GM23248 (cell line): ENCODE data around the gene LCE4A. TPM values are rescaled to one million over a fixed set of nuclear protein-coding genes. Genes with fewer than 3 reads are reported as not detected.

ENCODE experiments used
- DNase-seq: peaks from one replicate; pipeline ENCODE4 v3.0.0-alpha.2; 2015
- H2AFZ ChIP-seq: fragments of 200-600 bp; sonication (generic); 2 replicates; pipeline ENCODE4 v1.6.1; 2016; ENCODE audit warnings: antibody characterized with exemption
- H3F3A ChIP-seq: fragments of 200-600 bp; sonication (generic); 2 replicates; pipeline ENCODE4 v1.6.1; 2016; ENCODE audit warnings: mild to moderate bottlenecking, antibody characterized with exemption, mixed run types; ENCODE audit not compliant: insufficient read depth
- H3K27ac ChIP-seq: fragments of 200-600 bp; sonication (generic); 2 replicates; pipeline ENCODE4 v1.5.1; 2016; ENCODE audit warnings: mild to moderate bottlenecking
- H3K27me3 ChIP-seq: fragments of 200-600 bp; sonication (generic); replicated peaks from 2 replicates; pipeline ENCODE4 v1.6.1; 2016; ENCODE audit warnings: mild to moderate bottlenecking; ENCODE audit not compliant: insufficient read depth
- H3K36me3 ChIP-seq: fragments of 200-600 bp; sonication (generic); 2 replicates; pipeline ENCODE4 v1.6.1; 2016; ENCODE audit warnings: low read depth, mild to moderate bottlenecking
- H3K4me1 ChIP-seq: fragments of 200-600 bp; sonication (generic); 2 replicates; pipeline ENCODE4 v1.6.1; 2016; ENCODE audit warnings: mild to moderate bottlenecking; ENCODE audit not compliant: insufficient read depth
- H3K4me2 ChIP-seq: fragments of 200-600 bp; sonication (generic); one replicate; pipeline ENCODE4 v1.6.1; 2016; ENCODE audit warnings: mild to moderate bottlenecking; ENCODE audit not compliant: unreplicated experiment
- H3K4me3 ChIP-seq: fragments of 200-600 bp; sonication (generic); 2 replicates; pipeline ENCODE4 v1.5.1; 2016; ENCODE audit warnings: mild to moderate bottlenecking
- H3K79me2 ChIP-seq: fragments of 200-600 bp; sonication (generic); 2 replicates; pipeline ENCODE4 v1.6.1; 2016; ENCODE audit warnings: mild to moderate bottlenecking; ENCODE audit not compliant: insufficient read depth
- H3K9ac ChIP-seq: fragments of 200-600 bp; sonication (generic); 2 replicates; pipeline ENCODE4 v1.6.1; 2016; ENCODE audit warnings: mild to moderate bottlenecking
- H3K9me2 ChIP-seq: fragments of 200-600 bp; sonication (generic); 2 replicates; pipeline ENCODE4 v1.6.1; 2016; ENCODE audit warnings: mixed run types, mild to moderate bottlenecking, moderate library complexity; ENCODE audit not compliant: insufficient read depth
- H3K9me3 ChIP-seq: fragments of 200-600 bp; sonication (generic); one replicate; pipeline ENCODE4 v1.6.1; 2017; ENCODE audit warnings: low read depth
- H4K20me1 ChIP-seq: fragments of 200-600 bp; sonication (generic); 2 replicates; pipeline ENCODE4 v1.6.0; 2016; ENCODE audit not compliant: insufficient read depth
- EZH2 ChIP-seq: fragments of 200-600 bp; sonication (generic); IDR thresholded peaks from 2 replicates; pipeline ENCODE4 v1.6.1; 2018; ENCODE audit warnings: antibody characterized with exemption, mild to moderate bottlenecking; ENCODE audit not compliant: insufficient read depth, poor library complexity, severe bottlenecking
- EZH2phosphoT487 ChIP-seq: fragments of 200-600 bp; sonication (generic); IDR thresholded peaks from 2 replicates; pipeline ENCODE4 v1.6.1; 2018; ENCODE audit warnings: antibody characterized with exemption, moderate library complexity, mild to moderate bottlenecking, low read depth; ENCODE audit not compliant: insufficient read depth
- WGBS, 2 experiments: methylation state at CpG; one replicate each; pipeline ENCODE4 v1.1.6; 2015 to 2017; ENCODE audit warnings: low lambda C conversion rate in 2 of 2, low coverage in 1 of 2; ENCODE audit errors: missing lambda C conversion rate in 2 of 2; 5-methylcytosine and 5-hydroxymethylcytosine counted together
- in situ Hi-C: fragments of 300-500 bp; cut with MboI; formaldehyde crosslinking; loops from 2 replicates; pipeline ENCODE4 v1.15.0; 2020
- polyA plus RNA-seq: library from polyadenylated mRNA; unstranded; fragments of >200 nt; fragmentation: Nextera tagmentation; extraction: Ambion mirVana; gene quantifications from 2 replicates; pipeline ENCODE4 v1.2.1, GENCODE V29; 2016
- total RNA-seq: library from RNA; depleted of rRNA; stranded (reverse); fragments of >200 nt; shearing (Covaris generic); gene quantifications from 2 replicates; pipeline ENCODE4 v1.2.3, GENCODE V29; 2014; rRNA removed

LCE4A gene
- total and polyA plus RNA-seq, 2 experiments from 2014 or later = 0.39 TPM; not detected in 1

GRCh38 chr1:152752225-152752624 is 44.3 kb downstream of the LCE4A start:
- peak overlapping the region; percentile 66 for H3K27ac ChIP-seq
- H3K79me2 ChIP-seq = no peaks in the 10 kb centered on the region
- DNase-seq = peak; percentile 96
- peak overlapping the region; percentile 31; the same call in 1 of the 2 replicates for H3K4me3 ChIP-seq
- H3K9me3 ChIP-seq = no peaks in the 10 kb centered on the region
- peaks cover 39% of the 10 kb centered on the region for H3K4me1 ChIP-seq
- no peak overlapping the region for H2AFZ ChIP-seq
- TF ChIP-seq EZH2phosphoT487 (no peak), EZH2 (no peak)
- H3K36me3 ChIP-seq = no peaks in the 10 kb centered on the region
- peaks cover 22% of the 10 kb centered on the region for H3F3A ChIP-seq
- H3K27me3 ChIP-seq = no peaks in the 10 kb centered on the region
- peak overlapping the region; percentile 66 for H3K4me2 ChIP-seq
- 0% methylated on average over 1 of the region's 1 CpG for WGBS, 2 experiments
- H3K9ac ChIP-seq = no peak overlapping the region
- no peaks in the 10 kb centered on the region for H3K9me2 ChIP-seq
- no peaks in the 10 kb centered on the region for H4K20me1 ChIP-seq
- in situ Hi-C loops = no loop called here

GRCh38 chr1:152753586-152753985 is 45.6 kb downstream of the LCE4A start:
- DNase-seq = no peak
- H3K36me3 ChIP-seq = no peaks in the 10 kb centered on the region
- 34 to 42% methylated on average over 1 of the region's 1 CpG for WGBS, 2 experiments
- H2AFZ ChIP-seq = 0 out of 2 replicates have a peak overlapping the region, but pooled peaks have one; percentile 7
- H3K4me3 ChIP-seq = no peak overlapping the region
- no peak for TF ChIP-seq EZH2phosphoT487
- TF ChIP-seq EZH2 = no peak
- H4K20me1 ChIP-seq = no peaks in the 10 kb centered on the region
- H3F3A ChIP-seq = peaks cover 14% of the 10 kb centered on the region
- no peak overlapping the region for H3K27ac ChIP-seq
- no peaks in the 10 kb centered on the region for H3K79me2 ChIP-seq
- no peak overlapping the region for H3K9ac ChIP-seq
- H3K9me2 ChIP-seq = no peaks in the 10 kb centered on the region
- no peaks in the 10 kb centered on the region for H3K27me3 ChIP-seq
- H3K4me1 ChIP-seq = peaks cover 35% of the 10 kb centered on the region
- H3K4me2 ChIP-seq = no peak overlapping the region
- in situ Hi-C loops = no loop called here
- H3K9me3 ChIP-seq = no peaks in the 10 kb centered on the region

DNA sequence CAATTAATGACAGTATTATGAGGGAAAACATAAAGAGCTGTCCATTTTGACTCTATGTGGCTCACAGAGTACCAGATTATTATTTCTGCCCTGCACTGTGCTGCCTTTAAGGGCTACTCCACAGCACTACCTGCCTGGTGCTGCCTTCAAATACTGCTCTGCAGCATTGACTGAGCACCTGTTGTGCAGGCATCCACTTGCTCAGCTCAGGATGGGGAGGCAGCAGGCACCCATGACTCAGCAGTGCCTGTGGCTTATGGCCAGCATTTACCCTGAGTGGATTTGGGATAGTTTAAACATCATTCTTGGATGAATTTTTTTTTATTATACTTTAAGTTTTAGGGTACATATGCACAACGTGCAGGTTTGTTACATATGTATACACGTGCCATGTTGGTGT is 48.9 kb downstream of the LCE4A start:
- H4K20me1 ChIP-seq = no peaks in the 10 kb centered on the region
- H3K4me3 ChIP-seq = no peak overlapping the region
- H3K79me2 ChIP-seq = no peaks in the 10 kb centered on the region
- H2AFZ ChIP-seq = no peak overlapping the region
- H3K4me2 ChIP-seq = no peak overlapping the region
- no peaks in the 10 kb centered on the region for H3K9me3 ChIP-seq
- TF ChIP-seq EZH2 = no peak
- TF ChIP-seq EZH2phosphoT487 = no peak
- in situ Hi-C loops = no loop called here
- H3K9ac ChIP-seq = no peak overlapping the region
- peaks cover 32% of the 10 kb centered on the region for H3K4me1 ChIP-seq
- no peaks in the 10 kb centered on the region for H3K27me3 ChIP-seq
- WGBS, 2 experiments = 52 to 53% methylated on average over 2 of the region's 2 CpGs
- no peak overlapping the region for H3K27ac ChIP-seq
- peak; percentile 42 for DNase-seq
- no peaks in the 10 kb centered on the region for H3K9me2 ChIP-seq
- H3F3A ChIP-seq = peaks cover 18% of the 10 kb centered on the region
- no peaks in the 10 kb centered on the region for H3K36me3 ChIP-seq

- no peak within 1 kb of the TSS for H3K4me2 ChIP-seq
- no peaks in the 10 kb centered on the region for H4K20me1 ChIP-seq
- no peaks in the 10 kb centered on the region for H3K27me3 ChIP-seq
- no peaks in the 10 kb centered on the region for H3K79me2 ChIP-seq
- peak within 1 kb of the TSS; percentile 5; the same call in 1 of the 2 replicates for H2AFZ ChIP-seq
- DNase-seq = peak; percentile 42
- no peak within 1 kb of the TSS for H3K4me3 ChIP-seq
- in situ Hi-C loops = no loop called here
- no peak for TF ChIP-seq EZH2
- TF ChIP-seq EZH2phosphoT487 = no peak
- peaks cover 22% of the 10 kb centered on the region for H3F3A ChIP-seq
- H3K9me2 ChIP-seq = no peaks in the 10 kb centered on the region
- 26 to 28% methylated on average over 6 of the region's 6 CpGs for WGBS, 2 experiments
- no peaks in the 10 kb centered on the region for H3K36me3 ChIP-seq
- H3K9me3 ChIP-seq = no peaks in the 10 kb centered on the region
- H3K9ac ChIP-seq = no peak within 1 kb of the TSS
- H3K27ac ChIP-seq = no peak within 1 kb of the TSS
- peaks cover 30% of the 10 kb centered on the region for H3K4me1 ChIP-seq
These were observed 49.8 kb downstream of the LCE4A start, which contains the start of gene KPRP for GRCh38 chr1:152757747-152758146. Gene KPRP, plus strand, starts transcription at chr1:152758025. Its CDS starts 1,564 bp downstream, at chr1:152759589.

DNA sequence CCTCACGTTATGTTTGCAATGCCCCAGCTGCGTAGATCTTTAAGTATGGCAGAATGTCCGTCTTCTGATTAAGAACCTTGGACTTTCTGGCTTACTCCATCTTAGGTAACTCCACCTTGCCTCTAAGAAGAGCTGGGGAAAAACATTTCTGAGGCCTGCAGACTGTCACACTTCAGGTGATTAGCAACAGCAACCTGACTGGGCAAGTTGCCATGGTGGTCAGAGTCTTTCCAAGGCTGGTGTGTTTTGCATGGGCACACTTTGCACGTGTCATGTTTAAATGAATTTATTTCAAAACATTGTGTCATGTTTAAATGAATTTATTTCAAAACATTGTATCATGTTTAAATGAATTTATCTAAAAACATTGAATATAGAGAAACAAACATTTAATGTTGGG is 50.7 kb downstream of the LCE4A start:
- Histone ChIP-seq H3K4me1 (peaks cover 21% of the 10 kb centered on the region; the same call in 1 of the 2 replicates), H3K79me2 (no peaks in the 10 kb centered on the region), H3K27me3 (no peaks in the 10 kb centered on the region), H3K27ac (no peak overlapping the region), H3K36me3 (no peaks in the 10 kb centered on the region), H4K20me1 (no peaks in the 10 kb centered on the region), H3F3A (peaks cover 15% of the 10 kb centered on the region), H2AFZ (no peak overlapping the region), H3K4me3 (no peak overlapping the region), H3K9me2 (no peaks in the 10 kb centered on the region), H3K9me3 (no peaks in the 10 kb centered on the region), H3K9ac (no peak overlapping the region), H3K4me2 (no peak overlapping the region)
- in situ Hi-C loops = no loop called here
- no peak for DNase-seq
- TF ChIP-seq EZH2phosphoT487 = no peak
- WGBS, 2 experiments = 53 to 55% methylated on average over 4 of the region's 4 CpGs

Other genes starting within 250 kb of the LCE4A start
- not detected in 2 replicates for gene LCE5A, start 197.4 kb upstream of the LCE4A start, total RNA-seq
- not detected in 2 replicates for gene LCE5A, start 197.4 kb upstream of the LCE4A start, polyA plus RNA-seq
- not detected in 2 replicates for gene CRCT1, start 193.7 kb upstream of the LCE4A start, total RNA-seq
- not detected in 2 replicates for gene CRCT1, start 193.7 kb upstream of the LCE4A start, polyA plus RNA-seq
- not detected in 2 replicates for gene LCE3E, start 141.4 kb upstream of the LCE4A start, total RNA-seq
- gene LCE3E, start 141.4 kb upstream of the LCE4A start, polyA plus RNA-seq = not detected in 2 replicates
- gene LCE3D, start 127.6 kb upstream of the LCE4A start, total RNA-seq = 0.51 TPM in 1 of 2 replicates, not detected in the other
- 0.33 and 1.0 TPM in 2 replicates for gene LCE3D, start 127.6 kb upstream of the LCE4A start, polyA plus RNA-seq
- not detected in 2 replicates for gene LCE3C, start 107.9 kb upstream of the LCE4A start, total RNA-seq
- gene LCE3C, start 107.9 kb upstream of the LCE4A start, polyA plus RNA-seq = not detected in 2 replicates
- not detected in 2 replicates for gene LCE3B, start 94.3 kb upstream of the LCE4A start, total RNA-seq
- gene LCE3B, start 94.3 kb upstream of the LCE4A start, polyA plus RNA-seq = not detected in 2 replicates
- gene LCE3A, start 85.1 kb upstream of the LCE4A start, total RNA-seq = not detected in 2 replicates
- gene LCE3A, start 85.1 kb upstream of the LCE4A start, polyA plus RNA-seq = 1.4 TPM in 1 of 2 replicates, not detected in the other
- not detected in 2 replicates for gene LCE2D, start 44.8 kb upstream of the LCE4A start, total RNA-seq
- gene LCE2D, start 44.8 kb upstream of the LCE4A start, polyA plus RNA-seq = not detected in 2 replicates
- gene LCE2C, start 32.9 kb upstream of the LCE4A start, total RNA-seq = 3.2 TPM in 1 of 2 replicates, not detected in the other
- 1.8 and 2.0 TPM in 2 replicates for gene LCE2C, start 32.9 kb upstream of the LCE4A start, polyA plus RNA-seq
- not detected in 2 replicates for gene LCE2B, start 22.0 kb upstream of the LCE4A start, total RNA-seq
- not detected in 2 replicates for gene LCE2B, start 22.0 kb upstream of the LCE4A start, polyA plus RNA-seq
- gene LCE2A, start 9.8 kb upstream of the LCE4A start, total RNA-seq = 9.9 and 12.1 TPM in 2 replicates
- 11.1 and 12.4 TPM in 2 replicates for gene LCE2A, start 9.8 kb upstream of the LCE4A start, polyA plus RNA-seq
- under 0.01 and 0.22 TPM in 2 replicates for gene KPRP, start 49.9 kb downstream of the LCE4A start, total RNA-seq
- gene KPRP, start 49.9 kb downstream of the LCE4A start, polyA plus RNA-seq = 9.9 and 10.4 TPM in 2 replicates
- not detected in 2 replicates for gene LCE1F, start 67.0 kb downstream of the LCE4A start, total RNA-seq
- gene LCE1F, start 67.0 kb downstream of the LCE4A start, polyA plus RNA-seq = 1.1 and 1.8 TPM in 2 replicates
- gene LCE1E, start 78.1 kb downstream of the LCE4A start, total RNA-seq = not detected in 2 replicates
- gene LCE1E, start 78.1 kb downstream of the LCE4A start, polyA plus RNA-seq = not detected in 2 replicates
- not detected in 2 replicates for gene LCE1D, start 88.6 kb downstream of the LCE4A start, total RNA-seq
- not detected in 2 replicates for gene LCE1D, start 88.6 kb downstream of the LCE4A start, polyA plus RNA-seq
- gene LCE1C, start 98.5 kb downstream of the LCE4A start, total RNA-seq = not detected in 2 replicates
- gene LCE1C, start 98.5 kb downstream of the LCE4A start, polyA plus RNA-seq = not detected in 2 replicates
- gene LCE1B, start 103.8 kb downstream of the LCE4A start, total RNA-seq = not detected in 2 replicates
- not detected in 2 replicates for gene LCE1B, start 103.8 kb downstream of the LCE4A start, polyA plus RNA-seq
- not detected in 2 replicates for gene LCE1A, start 119.3 kb downstream of the LCE4A start, total RNA-seq
- gene LCE1A, start 119.3 kb downstream of the LCE4A start, polyA plus RNA-seq = not detected in 2 replicates
- not detected in 2 replicates for gene LCE6A, start 134.7 kb downstream of the LCE4A start, total RNA-seq
- not detected in 2 replicates for gene LCE6A, start 134.7 kb downstream of the LCE4A start, polyA plus RNA-seq
- not detected in 2 replicates for gene LCE7A, start 151.8 kb downstream of the LCE4A start, total RNA-seq
- not detected in 2 replicates for gene LCE7A, start 151.8 kb downstream of the LCE4A start, polyA plus RNA-seq
- gene SMCP, start 170.2 kb downstream of the LCE4A start, total RNA-seq = not detected in 2 replicates
- not detected in 2 replicates for gene SMCP, start 170.2 kb downstream of the LCE4A start, polyA plus RNA-seq
- 0.76 and 1.1 TPM in 2 replicates for gene IVL, start 200.4 kb downstream of the LCE4A start, total RNA-seq
- gene IVL, start 200.4 kb downstream of the LCE4A start, polyA plus RNA-seq = 0.68 and 1.2 TPM in 2 replicates
- gene SPRR5, start 239.0 kb downstream of the LCE4A start, total RNA-seq = not detected in 2 replicates
- gene SPRR5, start 239.0 kb downstream of the LCE4A start, polyA plus RNA-seq = not detected in 2 replicates